ENCODE measurements around the gene PLTP. TPM values are rescaled to one million over a fixed set of nuclear protein-coding genes. Genes with fewer than 3 reads are reported as not detected.

The PLTP gene
- polyA plus RNA-seq, 1 experiment, result 22.0 TPM

DNA sequence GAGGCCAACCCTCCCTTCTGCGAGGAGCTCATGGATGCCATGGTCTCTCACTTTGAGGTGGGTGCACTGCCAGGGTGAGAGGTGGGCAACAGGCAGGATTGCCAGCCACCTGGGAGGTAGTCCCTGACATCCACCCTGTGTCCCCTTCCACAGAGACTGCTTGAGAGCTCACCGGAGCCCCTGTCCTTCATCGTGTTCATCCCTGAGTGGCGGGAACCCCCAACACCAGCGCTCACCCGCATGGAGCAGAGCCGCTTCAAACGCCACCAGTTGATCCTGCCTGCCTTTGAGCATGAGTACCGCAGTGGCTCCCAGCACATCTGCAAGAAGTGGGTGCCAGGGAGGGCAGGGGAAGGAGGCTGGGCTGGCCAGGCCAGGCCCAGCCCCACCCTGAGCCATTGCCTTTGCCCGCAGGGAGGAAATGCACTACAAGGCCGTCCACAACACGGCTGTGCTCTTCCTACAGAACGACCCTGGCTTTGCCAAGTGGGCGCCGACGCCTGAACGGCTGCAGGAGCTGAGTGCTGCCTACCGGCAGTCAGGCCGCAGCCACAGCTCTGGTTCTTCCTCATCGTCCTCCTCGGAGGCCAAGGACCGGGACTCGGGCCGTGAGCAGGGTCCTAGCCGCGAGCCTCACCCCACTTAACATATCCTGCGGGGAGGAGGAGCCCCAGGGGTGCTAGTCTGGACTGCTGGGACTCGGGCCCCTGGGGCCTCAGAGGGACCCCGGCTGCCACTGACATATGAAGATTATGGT, 35.3 kb upstream of the PLTP start:
- POLR2A ChIA-PET, result no interaction called here
- CTCF ChIA-PET, result interaction anchor here (1.0 to 1.9 kb wide), 5 partner anchors 10 to 123 kb away, joined by 3 to 8 read pairs (median 4); partner anchors contain the start of gene TNNC2
- no peak for DNase-seq (ENCODE audit: low read depth)
- Histone ChIP-seq H3K4me3 (ENCODE audit: low read depth, low read length) (no peak overlapping the region), H3K27me3 (ENCODE audit: control insufficient read depth, insufficient read depth, low read length) (no peaks in the 10 kb centered on the region), H3K36me3 (ENCODE audit: control insufficient read depth, insufficient read depth, low read length) (peaks cover 63% of the 10 kb centered on the region)
- TF ChIP-seq, protein P1, sequence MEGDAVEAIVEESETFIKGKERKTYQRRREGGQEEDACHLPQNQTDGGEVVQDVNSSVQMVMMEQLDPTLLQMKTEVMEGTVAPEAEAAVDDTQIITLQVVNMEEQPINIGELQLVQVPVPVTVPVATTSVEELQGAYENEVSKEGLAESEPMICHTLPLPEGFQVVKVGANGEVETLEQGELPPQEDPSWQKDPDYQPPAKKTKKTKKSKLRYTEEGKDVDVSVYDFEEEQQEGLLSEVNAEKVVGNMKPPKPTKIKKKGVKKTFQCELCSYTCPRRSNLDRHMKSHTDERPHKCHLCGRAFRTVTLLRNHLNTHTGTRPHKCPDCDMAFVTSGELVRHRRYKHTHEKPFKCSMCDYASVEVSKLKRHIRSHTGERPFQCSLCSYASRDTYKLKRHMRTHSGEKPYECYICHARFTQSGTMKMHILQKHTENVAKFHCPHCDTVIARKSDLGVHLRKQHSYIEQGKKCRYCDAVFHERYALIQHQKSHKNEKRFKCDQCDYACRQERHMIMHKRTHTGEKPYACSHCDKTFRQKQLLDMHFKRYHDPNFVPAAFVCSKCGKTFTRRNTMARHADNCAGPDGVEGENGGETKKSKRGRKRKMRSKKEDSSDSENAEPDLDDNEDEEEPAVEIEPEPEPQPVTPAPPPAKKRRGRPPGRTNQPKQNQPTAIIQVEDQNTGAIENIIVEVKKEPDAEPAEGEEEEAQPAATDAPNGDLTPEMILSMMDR (IDR thresholded peaks at IDR 0.05; ENCODE audit: insufficient read depth, low read depth, low read length), result no peak

DNA sequence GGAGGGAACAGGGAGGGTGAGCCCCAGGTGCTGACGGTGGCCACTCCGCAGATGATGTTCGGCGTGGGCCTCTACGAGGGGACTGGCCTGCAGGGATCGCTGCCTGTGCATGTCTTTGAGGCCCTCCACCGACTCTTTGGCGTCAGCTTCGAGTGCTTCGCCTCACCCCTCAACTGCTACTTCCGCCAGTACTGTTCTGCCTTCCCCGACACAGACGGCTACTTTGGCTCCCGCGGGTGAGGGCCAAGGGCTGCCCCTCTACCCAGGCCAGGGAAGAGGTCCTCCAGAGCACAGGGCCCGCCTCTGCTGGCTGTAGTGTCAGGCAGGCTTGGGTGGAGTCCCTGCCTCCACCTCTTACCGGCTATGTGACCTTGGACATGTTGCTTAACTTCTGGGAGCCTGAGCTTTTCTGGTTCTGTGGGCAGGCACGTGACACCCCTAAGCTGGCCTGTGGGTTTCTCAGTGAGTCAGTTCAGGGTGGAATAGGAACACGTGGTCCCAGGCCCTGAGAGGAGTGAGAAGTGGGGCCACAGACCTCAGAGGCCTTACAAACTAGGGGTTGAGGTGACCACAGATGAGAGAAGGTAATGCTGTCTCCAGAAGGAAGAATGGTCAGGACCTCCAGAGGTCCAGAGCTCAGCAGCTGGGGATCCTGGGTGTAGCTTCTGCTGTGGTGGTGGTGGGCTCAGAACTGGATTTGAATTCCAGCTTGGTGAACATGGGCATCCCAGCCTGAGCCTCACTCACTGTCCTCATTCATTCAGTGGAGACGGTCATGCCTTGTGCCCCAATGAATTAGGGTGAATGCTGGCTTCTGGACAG, 34.4 kb upstream of the PLTP start:
- Histone ChIP-seq H3K36me3 (ENCODE audit: control insufficient read depth, insufficient read depth, low read length) (peaks cover 56% of the 10 kb centered on the region), H3K4me3 (ENCODE audit: low read depth, low read length) (no peak overlapping the region), H3K27me3 (ENCODE audit: control insufficient read depth, insufficient read depth, low read length) (no peaks in the 10 kb centered on the region)
- TF ChIP-seq, protein P1 (IDR thresholded peaks at IDR 0.05; ENCODE audit: insufficient read depth, low read depth, low read length), result no peak
- CTCF ChIA-PET, result interaction anchor here (0.9 to 1.9 kb wide), 6 partner anchors 10 to 138 kb away, joined by 3 to 8 read pairs (median 4); partner anchors contain the start of gene TNNC2
- POLR2A ChIA-PET, result no interaction called here
- DNase-seq (ENCODE audit: low read depth), result no peak

DNA sequence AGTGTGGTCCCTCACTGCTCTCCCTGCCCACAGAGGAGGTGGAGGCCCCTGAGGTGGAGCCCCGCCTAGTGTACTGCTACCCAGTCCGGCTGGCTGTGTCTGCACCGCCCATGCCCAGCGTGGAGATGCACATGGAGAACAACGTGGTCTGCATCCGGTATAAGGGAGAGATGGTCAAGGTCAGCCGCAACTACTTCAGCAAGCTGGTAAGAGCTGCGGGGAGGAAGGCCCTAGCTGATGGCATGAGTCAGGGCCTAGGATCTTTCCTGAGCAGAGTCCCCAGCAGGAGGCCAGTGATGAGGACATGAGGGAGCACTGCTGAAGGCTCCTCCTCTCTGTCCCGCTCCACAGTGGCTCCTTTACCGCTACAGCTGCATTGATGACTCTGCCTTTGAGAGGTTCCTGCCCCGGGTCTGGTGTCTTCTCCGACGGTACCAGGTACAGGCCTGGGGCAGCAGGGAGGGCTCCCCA, 33.8 kb upstream of the PLTP start:
- Histone ChIP-seq H3K36me3 (ENCODE audit: control insufficient read depth, insufficient read depth, low read length) (peaks cover 56% of the 10 kb centered on the region), H3K4me3 (ENCODE audit: low read depth, low read length) (no peak overlapping the region), H3K27me3 (ENCODE audit: control insufficient read depth, insufficient read depth, low read length) (no peaks in the 10 kb centered on the region)
- TF ChIP-seq, protein P1 (IDR thresholded peaks at IDR 0.05; ENCODE audit: insufficient read depth, low read depth, low read length), result no peak
- CTCF ChIA-PET, result interaction anchor here (0.9 to 1.9 kb wide), 4 partner anchors 9 to 137 kb away, joined by 3 to 8 read pairs (median 4); no protein-coding TSS in a partner anchor
- no peak for DNase-seq (ENCODE audit: low read depth)
- POLR2A ChIA-PET, result no interaction called here

DNA sequence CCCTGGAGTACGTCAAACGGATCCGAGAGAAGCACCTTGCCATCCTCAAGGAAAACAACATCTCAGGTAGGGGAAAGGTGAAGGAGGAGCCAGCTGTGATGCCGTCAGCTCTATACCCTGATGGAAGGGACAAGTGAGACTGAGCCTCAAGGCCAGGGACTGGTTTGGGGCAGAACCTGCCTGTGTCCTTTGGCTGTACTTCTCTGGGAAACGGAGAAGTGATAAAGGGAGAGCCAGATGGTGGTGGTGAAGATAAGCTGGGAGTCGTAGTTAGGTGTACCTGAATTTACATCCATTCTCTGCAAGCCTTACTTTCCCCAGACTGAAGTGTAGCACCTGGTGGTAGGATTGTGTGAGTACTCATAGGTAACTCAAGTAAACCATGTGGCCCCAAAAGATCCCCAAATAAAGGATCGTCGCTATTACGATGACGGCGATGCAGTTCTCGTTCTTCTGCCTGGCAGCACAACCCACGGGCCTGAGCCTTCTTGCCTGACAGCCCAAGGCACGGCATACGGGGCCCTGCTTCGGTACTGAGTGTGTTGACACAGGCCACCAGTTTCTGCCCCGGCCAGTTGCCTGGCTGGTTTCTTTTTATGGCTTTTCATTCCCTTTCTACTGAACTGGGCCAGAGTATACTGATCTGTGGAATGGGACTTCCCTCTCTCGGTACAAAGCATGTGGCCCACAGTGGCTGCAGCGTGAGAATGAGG, 33.2 kb upstream of the PLTP start:
- TF ChIP-seq, protein P1 (IDR thresholded peaks at IDR 0.05; ENCODE audit: insufficient read depth, low read depth, low read length), result peak; percentile 12; the same call in 1 of the 2 replicates
- Histone ChIP-seq H3K4me3 (ENCODE audit: low read depth, low read length) (no peak overlapping the region), H3K27me3 (ENCODE audit: control insufficient read depth, insufficient read depth, low read length) (no peaks in the 10 kb centered on the region), H3K36me3 (ENCODE audit: control insufficient read depth, insufficient read depth, low read length) (peaks cover 58% of the 10 kb centered on the region)
- POLR2A ChIA-PET, result no interaction called here
- CTCF ChIA-PET, result interaction anchor here (1.7 kb wide), 1 partner anchor 14 kb away, joined by 5 read pairs; no protein-coding TSS in a partner anchor
- DNase-seq (ENCODE audit: low read depth), result no peak

Data from BJ (cell line).